ENCODE data around the gene UBL7.
A peak's percentile ranks its signal among the peaks of the same experiment; 100 is the strongest.

GRCh38 chr15:74460871-74461846 is at the start of gene UBL7:
- TF ChIP-seq CTCF (IDR thresholded peaks at IDR 0.05) = peak in 4 of 6 experiments; percentile 8 to 49 (median 19)
- TF ChIP-seq POLR2A (IDR thresholded peaks at IDR 0.05) = peak in 3 of 4 donors; percentile 61 to 89 (median 84)
